Adrenal gland (tissue), 5 donors: Measurements from ENCODE around the gene EHD1.
A peak's percentile ranks its signal among the peaks of the same experiment; 100 is the strongest.

Source experiments
- POLR2A ChIP-seq, 2 donors: fragments of 450-650 bp; IDR thresholded peaks; one replicate each; pipeline ENCODE4 v1.6.1; 2017; ENCODE audit warnings: antibody characterized with exemption in 2 of 2, mild to moderate bottlenecking in 2 of 2, moderate library complexity in 1 of 2
- TF ChIP-seq, protein P1 (sequence below), 6 experiments: fragments of 450-650 bp in 4 of 6; fragments of 200-600 bp in 2 of 6; sonication (generic) in 1 of 6; IDR thresholded peaks; 1 replicate in 5 of 6; 2 replicates in 1 of 6; pipeline versions ENCODE4 v1.5.1 to v1.8.0; 2016 to 2021; ENCODE audit warnings: antibody characterized with exemption in 6 of 6, mild to moderate bottlenecking in 2 of 6, moderate library complexity in 1 of 6
- donor health status: DM: no; HTN: no; CAD: no.

DNA sequence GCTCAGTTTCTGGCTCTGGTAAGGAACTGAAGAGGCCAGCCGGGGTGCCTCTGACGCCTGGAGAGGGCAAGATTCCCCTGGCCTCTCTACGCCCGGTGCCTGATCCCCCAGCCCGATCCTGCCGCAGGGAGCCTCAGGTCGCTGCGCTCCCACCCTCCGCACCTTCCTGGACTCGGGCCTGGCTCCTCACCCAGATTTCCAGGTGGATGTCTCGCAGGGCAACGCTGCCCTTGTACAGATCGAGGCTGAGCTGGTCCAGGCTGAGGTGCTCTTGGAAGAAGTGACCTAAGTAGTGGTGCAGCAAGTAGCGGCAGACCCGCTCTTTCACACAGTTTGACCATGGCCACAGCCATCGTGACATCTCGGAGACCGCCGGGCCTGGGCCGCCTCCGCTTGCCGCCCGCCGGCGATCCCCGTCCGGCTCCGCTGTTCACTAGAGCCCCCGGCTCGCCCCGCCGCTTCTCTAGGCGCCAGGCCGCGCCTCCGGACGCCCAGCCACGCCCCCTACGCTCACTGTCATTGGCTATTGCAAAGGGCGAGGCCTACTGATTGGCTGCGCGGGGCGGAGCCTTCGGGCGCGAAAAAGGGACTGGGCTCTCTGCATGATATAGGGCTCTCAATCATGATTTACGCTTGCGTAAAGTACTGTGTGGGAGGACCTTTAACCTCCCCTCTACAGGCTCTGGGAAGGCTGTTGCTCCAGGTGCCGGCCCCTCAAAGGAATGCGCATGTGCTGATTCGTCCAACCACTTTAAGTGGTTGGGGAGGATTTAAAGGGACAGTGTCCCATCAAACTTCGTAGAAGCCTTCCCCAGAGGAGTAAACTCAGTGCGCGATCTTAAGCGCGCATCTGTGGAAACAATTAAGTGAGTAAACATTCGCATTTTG lies 38.6 kb upstream of the EHD1 start, which contains the start of gene ATG2A:
- TF ChIP-seq, protein P1, sequence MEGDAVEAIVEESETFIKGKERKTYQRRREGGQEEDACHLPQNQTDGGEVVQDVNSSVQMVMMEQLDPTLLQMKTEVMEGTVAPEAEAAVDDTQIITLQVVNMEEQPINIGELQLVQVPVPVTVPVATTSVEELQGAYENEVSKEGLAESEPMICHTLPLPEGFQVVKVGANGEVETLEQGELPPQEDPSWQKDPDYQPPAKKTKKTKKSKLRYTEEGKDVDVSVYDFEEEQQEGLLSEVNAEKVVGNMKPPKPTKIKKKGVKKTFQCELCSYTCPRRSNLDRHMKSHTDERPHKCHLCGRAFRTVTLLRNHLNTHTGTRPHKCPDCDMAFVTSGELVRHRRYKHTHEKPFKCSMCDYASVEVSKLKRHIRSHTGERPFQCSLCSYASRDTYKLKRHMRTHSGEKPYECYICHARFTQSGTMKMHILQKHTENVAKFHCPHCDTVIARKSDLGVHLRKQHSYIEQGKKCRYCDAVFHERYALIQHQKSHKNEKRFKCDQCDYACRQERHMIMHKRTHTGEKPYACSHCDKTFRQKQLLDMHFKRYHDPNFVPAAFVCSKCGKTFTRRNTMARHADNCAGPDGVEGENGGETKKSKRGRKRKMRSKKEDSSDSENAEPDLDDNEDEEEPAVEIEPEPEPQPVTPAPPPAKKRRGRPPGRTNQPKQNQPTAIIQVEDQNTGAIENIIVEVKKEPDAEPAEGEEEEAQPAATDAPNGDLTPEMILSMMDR (IDR thresholded peaks at IDR 0.05): peak in 1 of 6 experiments; percentile 7
- peak; percentile 85 to 90 for TF ChIP-seq POLR2A (IDR thresholded peaks at IDR 0.05)
